Lower lobe of right lung (tissue), 2 donors: ENCODE data around the gene SHC3. TPM values are rescaled to one million over a fixed set of nuclear protein-coding genes. Genes with fewer than 3 reads are reported as not detected.

ENCODE experiments used
- ATAC-seq, 2 donors: fragments of 200-7000 bp; cut with Tn5 transposase; one replicate each; pipeline ENCODE4 v1.9.1; 2020 to 2022; ENCODE audit warnings: mild to moderate bottlenecking in 2 of 2, moderate library complexity in 2 of 2
- DNase-seq: peaks from one replicate; pipeline ENCODE4 v3.0.0-alpha.2; 2020
- H3K27ac ChIP-seq: fragments of 200-600 bp; one replicate; pipeline ENCODE4 v1.8.0; 2022
- H3K27me3 ChIP-seq: fragments of 200-600 bp; one replicate; pipeline ENCODE4 v1.8.0; 2022; ENCODE audit warnings: low read depth
- H3K36me3 ChIP-seq: fragments of 200-600 bp; one replicate; pipeline ENCODE4 v1.8.0; 2022; ENCODE audit warnings: mild to moderate bottlenecking
- H3K4me1 ChIP-seq: fragments of 200-600 bp; one replicate; pipeline ENCODE4 v1.8.0; 2022
- H3K4me3 ChIP-seq: fragments of 200-600 bp; one replicate; pipeline ENCODE4 v1.8.0; 2022; ENCODE audit warnings: mild to moderate bottlenecking
- H3K9me3 ChIP-seq: fragments of 200-600 bp; one replicate; pipeline ENCODE4 v1.8.0; 2022
- CTCF ChIP-seq: fragments of 200-600 bp; IDR thresholded peaks from one replicate; pipeline ENCODE4 v1.8.0; 2022; ENCODE audit warnings: antibody characterized with exemption, mild to moderate bottlenecking
- intact Hi-C: fragments of 100-400 bp; cut with DNase I; formaldehyde crosslinking; loops from one replicate; pipeline ENCODE4 v1.11.0; 2022
- total RNA-seq: library from RNA; stranded (reverse); fragmentation: NEBNext Ultra II Directional; extraction: Animal tissue kit (Norgen Biotek cat#: 25700); gene quantifications from one replicate; pipeline ENCODE4 v1.2.1, GENCODE V29; 2021
- donor health status: DM: no; HTN: yes; CAD: no; lungs with severe emphysema.

The SHC3 gene
- total RNA-seq, 1 donor from 2014 or later = 13.2 TPM

- Histone ChIP-seq H3K4me1 (no peaks in the 10 kb centered on the region), H3K27ac (no peak overlapping the region), H3K9me3 (no peaks in the 10 kb centered on the region), H3K27me3 (no peaks in the 10 kb centered on the region), H3K36me3 (no peaks in the 10 kb centered on the region), H3K4me3 (no peak overlapping the region)
- DNase-seq (no peak), ATAC-seq (no peak)
- no peak for TF ChIP-seq CTCF
- intact Hi-C loops = no loop called here
These were observed 205.2 kb downstream of the SHC3 start for GRCh38 chr9:88973281-88974045.

DNA sequence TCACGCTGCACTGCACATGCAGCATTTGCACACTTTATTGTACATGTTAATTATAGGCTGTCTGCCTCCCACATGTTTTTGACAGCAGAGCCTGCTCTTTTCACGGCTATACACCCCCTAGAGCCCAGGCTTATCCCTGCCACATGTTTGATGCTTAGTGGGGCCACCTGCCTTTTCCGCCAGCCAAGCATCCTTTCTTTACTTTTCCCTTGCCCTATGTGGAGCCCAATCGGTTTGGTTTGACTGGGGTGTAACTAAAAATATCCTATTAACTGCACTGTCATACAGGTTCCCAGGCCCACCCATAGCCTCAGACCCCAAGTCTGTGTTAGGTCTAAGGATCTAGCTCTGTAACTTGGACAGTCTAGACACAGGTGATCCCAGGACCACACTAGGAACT lies 206.2 kb downstream of the SHC3 start:
- intact Hi-C loops = no loop called here
- Histone ChIP-seq H3K27me3 (no peaks in the 10 kb centered on the region), H3K9me3 (no peaks in the 10 kb centered on the region), H3K4me3 (no peak overlapping the region), H3K4me1 (no peaks in the 10 kb centered on the region), H3K36me3 (no peaks in the 10 kb centered on the region), H3K27ac (no peak overlapping the region)
- ATAC-seq (no peak), DNase-seq (no peak)
- no peak for TF ChIP-seq CTCF

DNA sequence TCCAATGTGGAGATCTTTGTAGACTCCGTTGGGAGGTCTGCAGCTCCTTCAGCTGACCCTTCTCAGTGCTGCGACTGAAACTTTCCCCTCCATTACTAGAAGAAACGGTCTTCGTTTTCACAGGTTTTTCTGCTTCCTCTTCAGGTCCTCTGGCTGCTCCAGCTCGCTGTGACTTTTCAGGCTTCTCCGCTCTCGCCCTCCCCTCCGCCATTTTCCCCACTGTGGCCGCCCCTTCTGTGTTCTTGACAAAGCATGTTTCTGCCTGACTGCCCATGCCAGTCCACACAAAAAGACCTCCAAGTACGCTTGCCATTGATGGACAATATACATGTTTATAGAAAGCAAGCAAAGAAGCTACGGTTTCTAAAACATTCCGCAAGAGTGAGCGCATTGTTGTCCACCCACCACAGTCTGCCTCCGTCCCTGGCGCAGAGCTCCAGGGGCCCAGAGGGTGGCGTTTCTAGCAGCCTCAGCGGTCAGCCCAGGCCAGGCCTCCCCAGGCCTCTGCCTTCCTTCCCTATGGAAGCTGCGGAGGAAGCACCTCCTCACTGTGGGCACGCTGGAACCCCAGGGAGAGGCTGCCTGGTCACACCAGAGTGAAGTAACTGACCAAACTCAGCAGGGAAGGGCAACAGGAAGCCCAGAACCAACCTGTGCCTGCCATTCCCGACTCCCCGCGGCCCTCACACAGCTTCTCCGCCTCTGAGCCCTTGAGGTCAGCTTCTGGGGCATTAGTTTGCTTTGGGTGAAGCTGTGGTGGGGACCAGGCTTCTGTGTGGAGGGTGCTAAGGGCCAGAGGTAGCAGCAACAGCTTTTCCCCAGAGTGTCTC lies 207.3 kb downstream of the SHC3 start:
- Histone ChIP-seq H3K4me1 (no peaks in the 10 kb centered on the region), H3K36me3 (no peaks in the 10 kb centered on the region), H3K4me3 (no peak overlapping the region), H3K9me3 (no peaks in the 10 kb centered on the region), H3K27ac (no peak overlapping the region), H3K27me3 (no peaks in the 10 kb centered on the region)
- DNase-seq (no peak), ATAC-seq (no peak)
- intact Hi-C loops = no loop called here
- no peak for TF ChIP-seq CTCF

GRCh38 chr9:88969646-88970373 lies 208.8 kb downstream of the SHC3 start:
- no peaks in the 10 kb centered on the region for H3K27me3 ChIP-seq
- ATAC-seq (no peak), DNase-seq (no peak)
- intact Hi-C loops = no loop called here
- no peaks in the 10 kb centered on the region for H3K9me3 ChIP-seq
- TF ChIP-seq CTCF = no peak
- no peak overlapping the region for H3K4me3 ChIP-seq
- H3K36me3 ChIP-seq = no peaks in the 10 kb centered on the region
- no peaks in the 10 kb centered on the region for H3K4me1 ChIP-seq
- no peak overlapping the region for H3K27ac ChIP-seq

DNA sequence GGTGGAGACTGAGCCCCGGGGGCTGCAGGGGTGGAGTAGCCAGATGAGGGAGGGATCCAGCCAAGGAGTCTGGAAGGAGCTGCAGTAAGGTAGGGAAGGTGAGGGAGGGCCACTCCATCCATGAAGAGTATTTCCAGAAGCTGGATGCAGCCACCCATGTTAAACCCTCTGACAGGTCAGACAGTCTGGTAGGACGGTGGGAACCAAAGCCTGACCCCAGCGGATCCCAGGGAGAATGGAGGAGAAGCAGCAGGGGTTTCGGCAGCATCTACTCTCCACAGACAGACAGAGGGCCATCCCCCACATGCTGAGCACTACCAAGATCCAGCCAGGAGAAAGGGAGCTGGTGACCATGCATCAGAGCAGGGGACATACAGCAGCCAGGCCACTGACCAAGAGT lies 209.8 kb downstream of the SHC3 start:
- H3K9me3 ChIP-seq = no peaks in the 10 kb centered on the region
- DNase-seq (no peak), ATAC-seq (no peak)
- H3K4me1 ChIP-seq = no peaks in the 10 kb centered on the region
- H3K27me3 ChIP-seq = no peaks in the 10 kb centered on the region
- no peaks in the 10 kb centered on the region for H3K36me3 ChIP-seq
- no peak for TF ChIP-seq CTCF
- no peak overlapping the region for H3K4me3 ChIP-seq
- no peak overlapping the region for H3K27ac ChIP-seq
- intact Hi-C loops = no loop called here
